HG03175 (cell line): ENCODE measurements around the gene PRDM10.
A peak's percentile ranks its signal among the peaks of the same experiment; 100 is the strongest.

Experiments
- ATAC-seq: cut with Tn5 transposase; IDR thresholded peaks from one replicate; pipeline ENCODE4 v1.9.1; 2021; ENCODE audit warnings: mild to moderate bottlenecking, moderate library complexity; ENCODE audit not compliant: unreplicated experiment

The PRDM10 gene

DNA sequence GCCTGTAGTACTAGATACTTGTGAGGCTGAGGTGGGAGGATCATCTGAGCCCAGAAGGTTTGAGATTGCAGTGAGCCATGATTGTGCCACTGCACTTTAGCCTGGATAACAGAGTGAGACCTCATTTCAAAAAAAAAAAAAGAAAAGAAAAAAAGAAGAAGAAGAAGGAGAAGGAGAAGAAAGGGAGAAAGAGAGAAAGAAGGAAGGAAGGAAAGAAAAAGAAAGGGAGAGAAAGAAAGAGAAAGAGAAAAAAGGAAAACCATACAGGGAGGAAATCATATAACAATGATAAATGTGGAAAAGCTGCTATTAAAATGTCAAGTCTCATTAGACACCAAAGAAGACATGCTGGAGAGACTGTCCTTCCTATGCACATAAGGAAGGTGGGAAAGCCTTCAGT is 5.7 kb upstream of the PRDM10 start:
- ATAC-seq = no peak

DNA sequence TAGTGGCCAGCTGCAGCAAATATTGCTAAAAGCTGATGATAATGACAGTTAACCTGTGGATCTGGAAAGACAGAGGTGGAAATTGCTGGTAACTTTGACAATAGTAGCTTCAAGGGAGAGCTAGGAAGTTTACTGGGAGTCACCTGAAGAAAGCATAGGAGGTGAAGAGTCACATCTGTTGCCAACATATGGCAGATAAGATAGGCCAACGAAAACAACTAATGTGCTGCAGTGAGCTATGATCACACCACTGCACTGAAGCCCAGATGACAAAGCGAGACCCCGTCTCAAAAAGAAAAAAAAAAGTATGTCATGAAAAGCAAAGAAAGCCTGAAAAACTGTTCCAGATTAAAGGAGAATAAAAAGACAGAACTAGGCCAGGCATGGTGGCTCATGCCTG is 4.3 kb upstream of the PRDM10 start:
- no peak for ATAC-seq

DNA sequence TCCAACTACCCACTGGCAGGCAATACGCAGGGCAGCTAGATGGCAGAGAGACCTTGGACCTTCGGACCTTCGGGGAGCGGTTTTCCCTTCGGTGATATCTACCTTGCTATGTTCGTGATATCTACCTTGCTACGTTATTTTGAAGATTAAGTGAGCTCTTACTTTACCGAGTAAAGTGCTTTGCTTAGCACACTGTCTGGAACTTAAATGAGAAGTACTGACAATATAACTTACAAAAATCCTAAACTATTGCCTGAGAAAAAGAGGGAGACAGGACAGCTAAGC is 1.0 kb upstream of the PRDM10 start:
- peak; percentile 15 for ATAC-seq

DNA sequence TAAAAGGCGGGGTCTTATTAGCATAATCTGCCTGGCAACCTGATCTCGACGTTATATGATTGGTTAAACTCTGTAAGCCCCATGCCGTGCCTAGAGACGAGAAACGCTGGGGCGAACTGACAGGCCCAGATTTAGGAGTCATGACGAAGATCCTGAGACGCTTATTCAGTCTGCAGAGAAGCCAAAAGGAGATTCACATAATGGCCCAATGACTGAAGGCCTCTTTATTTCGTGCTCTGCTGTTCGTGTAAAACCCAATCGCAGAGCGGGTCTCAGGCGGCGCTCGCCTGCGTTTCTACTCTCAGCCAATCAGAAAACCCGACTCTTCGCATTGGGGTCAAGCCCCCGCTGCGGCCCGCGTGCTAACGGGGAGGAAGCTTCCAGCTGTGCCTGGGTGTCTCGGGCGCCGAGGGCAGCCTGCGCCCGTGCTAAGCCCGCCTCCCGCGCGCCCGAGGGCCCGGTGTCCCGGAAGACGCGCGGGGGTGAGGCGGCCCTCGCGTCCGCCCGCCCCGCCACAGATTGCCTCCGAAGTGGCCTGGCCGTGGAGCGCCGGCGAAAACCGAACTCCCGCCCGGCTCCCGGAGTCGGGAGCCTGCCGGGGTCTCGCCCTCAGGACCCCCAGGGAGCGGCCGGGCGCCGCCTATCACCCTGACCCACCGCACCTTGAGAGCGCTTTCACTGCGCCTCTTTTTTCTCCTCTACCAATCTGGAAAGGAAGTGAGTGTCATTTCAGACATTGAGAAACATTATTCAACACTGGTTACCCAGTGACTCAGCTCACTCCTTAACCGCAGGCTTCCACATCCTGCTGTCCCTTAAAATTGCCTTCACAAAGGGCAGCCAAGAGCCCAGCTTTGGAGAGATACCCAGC is 446 bp upstream of the PRDM10 start:
- peak; percentile 78 for ATAC-seq

DNA sequence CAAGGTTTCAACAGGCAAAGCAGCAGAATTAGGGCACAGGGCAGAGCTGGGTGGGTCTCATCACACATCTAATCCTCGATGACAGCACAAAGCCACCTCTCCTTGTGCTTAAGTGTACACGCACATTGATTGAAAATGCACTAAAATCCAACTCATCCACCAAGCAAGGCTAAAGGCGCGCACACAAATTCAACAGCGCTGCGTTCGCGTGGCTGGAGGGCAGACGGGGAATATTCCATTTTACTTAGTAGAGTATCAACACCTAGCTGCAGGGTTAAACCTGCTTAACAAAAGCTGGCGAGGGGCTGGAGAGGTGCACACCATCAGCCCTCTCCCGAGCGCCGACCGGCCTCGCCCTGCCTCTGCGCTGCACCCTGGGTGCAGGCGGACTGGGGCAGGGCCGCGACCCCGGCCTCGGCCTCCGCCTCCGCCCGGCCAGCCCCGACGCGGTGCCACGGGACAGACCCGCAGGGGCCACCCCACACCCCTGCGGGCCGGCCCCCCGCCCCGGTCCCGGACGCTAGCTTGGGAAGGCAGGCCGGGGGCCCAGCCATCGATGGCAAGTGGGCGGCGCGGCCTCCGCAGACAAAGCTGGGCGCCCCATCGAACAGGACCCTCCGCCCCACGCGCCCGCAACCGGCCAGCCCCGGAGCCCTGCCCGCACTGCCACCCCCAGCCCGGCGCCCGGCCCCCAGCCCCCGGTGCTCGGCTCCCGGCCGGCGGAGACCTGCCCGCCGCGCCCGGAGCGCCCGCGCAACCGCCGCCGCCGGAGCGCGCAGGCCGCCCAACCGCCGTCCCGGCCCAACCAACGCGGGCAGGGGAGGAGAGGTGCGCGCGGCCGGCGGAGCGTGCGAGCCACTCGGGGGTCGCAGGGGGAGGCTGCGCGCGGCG is 929 bp downstream of the PRDM10 start:
- peak; percentile 29 for ATAC-seq

DNA sequence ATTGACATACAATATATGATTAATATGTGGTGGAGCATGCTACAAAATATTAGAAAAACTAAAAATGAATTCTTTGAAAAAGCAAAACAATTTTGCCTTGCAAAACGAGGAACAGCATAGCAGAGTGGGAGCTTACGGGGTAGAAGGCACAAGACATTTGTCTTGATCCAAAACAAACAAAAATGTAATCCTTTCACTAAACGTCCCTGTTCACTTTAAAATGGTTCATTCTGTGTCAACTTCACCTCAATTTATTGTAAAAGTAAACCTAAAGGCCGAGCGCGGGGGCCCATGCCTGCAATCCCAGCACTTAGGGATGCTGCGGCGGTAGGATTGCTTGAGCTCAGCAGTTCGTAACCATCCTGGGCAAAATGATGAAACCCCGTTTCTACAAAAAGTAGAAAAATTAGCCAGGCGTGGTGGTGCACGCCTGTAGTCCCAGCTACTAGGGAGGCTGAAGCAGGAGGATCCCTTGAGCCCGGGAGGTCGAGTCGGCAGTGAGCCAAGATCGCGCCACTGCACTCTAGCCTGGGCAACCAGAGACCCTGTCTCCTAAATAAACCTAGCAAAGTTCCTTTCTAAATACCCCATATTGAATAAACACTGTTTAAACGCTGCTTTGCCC is 2.0 kb downstream of the PRDM10 start:
- no peak for ATAC-seq

DNA sequence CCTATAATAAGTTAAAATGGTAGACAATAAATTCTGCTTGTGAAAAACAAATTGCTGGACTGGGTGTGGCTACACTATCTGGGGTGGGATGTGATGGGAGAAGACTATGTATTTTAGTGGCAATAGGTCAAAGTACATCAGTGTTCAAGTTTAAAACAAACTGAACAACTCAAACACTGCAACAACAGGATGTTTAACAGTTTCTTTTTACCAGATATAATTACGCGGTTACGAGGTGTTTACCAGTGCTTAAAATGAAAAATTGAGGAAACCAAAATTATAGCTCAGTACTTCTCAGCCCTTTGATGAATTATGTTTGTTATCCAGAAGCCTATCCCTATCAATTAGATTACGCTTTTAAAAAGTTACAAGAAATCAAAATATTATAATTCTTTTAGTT is 3.2 kb downstream of the PRDM10 start:
- no peak for ATAC-seq

DNA sequence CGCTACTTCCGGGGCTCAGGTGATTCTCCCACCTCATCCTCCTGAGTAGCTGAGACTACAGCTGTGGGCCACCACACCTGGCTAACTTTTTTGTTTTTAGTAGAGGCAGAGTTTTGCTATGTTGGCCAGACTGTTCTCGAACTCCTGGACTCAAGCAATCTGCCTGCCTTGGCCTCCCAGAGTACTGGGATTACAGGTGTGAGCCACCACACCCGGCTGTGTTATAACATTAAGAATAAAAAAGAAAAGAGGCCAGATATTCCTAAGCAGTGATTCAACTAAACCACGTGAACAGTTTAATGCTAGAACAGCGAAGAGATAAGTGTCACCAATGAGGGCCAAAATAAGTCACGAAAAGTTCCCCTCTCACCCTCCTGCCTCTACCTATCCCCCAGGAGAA is 3.7 kb downstream of the PRDM10 start:
- no peak for ATAC-seq

DNA sequence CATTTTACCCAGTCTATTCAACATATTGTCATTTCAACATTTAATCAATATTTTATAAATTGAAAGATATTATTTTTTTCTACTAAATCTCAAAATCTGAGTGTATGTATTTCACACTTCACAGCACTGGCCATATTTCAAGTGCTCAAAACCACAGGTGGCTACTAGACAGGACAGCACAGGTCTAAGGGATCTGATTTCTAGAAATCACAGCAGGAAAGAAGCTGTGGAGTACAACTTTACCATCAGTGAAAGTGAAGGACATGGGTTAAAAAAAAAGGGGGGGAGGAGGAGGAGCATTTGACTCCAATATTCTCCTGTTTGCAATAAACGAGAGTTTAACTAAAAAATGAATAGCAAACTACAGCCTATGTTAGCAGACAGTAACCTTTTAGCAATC is 4.5 kb downstream of the PRDM10 start:
- no peak for ATAC-seq

DNA sequence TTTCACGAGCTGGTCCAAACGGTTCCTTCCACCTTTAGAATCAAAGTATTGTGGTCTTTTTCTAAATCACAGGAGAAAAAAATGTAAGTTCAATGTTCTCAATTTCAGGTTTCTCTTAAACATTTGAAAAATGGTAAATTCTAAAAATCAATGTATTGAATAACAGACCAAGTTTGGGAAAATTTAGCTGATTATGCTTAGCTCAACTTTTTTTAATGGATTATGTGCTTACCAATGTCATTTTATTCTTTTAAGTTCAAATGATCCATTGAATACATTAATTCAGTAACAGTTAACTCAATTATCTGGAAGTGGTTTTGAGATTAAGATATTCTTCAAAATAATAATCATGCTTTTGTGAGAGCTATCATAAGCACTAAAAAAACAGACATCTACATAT is 5.1 kb downstream of the PRDM10 start:
- no peak for ATAC-seq

DNA sequence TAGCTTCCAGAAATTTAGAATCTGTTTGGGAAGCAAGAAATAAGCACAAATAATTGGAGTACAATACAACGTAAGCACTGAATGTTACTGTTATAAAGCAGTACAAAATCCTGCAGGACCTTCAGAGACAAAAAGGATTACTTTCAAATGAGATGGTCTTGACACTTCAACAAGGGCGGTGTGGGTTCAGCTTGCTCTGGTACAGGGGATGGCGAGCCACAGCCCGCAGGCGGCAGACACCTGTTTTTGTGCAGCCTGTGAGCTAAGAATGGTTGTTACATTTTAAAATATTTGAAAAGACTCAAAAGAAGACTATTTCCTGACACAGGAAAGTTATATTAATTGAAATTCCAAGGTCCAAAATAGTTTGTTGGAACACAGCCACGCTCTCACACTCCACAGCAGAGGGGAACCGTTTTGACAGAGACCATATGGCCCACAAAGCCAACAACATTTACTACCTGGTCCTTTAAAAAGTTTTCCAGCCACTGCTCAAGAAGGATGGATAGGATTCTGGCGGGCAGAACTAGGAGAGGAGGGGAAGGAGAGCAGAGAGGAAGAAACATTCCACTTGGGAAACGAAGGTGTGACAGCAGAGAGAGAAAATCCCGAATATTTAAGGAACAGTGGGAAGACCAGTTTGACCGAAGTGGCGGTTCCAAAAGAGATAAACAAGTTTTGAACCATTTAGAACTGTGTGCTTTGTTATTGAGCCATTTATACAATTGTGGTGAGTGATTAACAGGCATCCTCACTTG is 6.3 kb downstream of the PRDM10 start:
- ATAC-seq = no peak

DNA sequence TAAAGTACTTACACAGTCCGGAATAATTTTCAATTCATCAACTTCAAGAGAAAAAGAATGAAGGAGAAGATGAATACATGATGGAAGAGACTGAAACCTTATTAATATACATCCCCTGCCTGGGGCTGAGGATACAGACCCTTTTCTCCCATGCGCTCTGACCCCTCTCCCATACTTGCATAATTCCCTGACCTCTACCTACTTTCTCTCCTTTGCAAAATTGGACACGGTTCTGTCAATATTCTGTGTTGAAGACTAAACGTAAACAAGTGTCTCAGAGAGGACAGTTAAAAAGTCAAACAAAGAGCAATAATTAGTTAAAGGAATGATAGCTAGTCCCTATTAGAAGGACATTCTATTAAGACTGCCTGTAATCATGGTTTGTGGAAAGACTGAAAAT is 7.5 kb downstream of the PRDM10 start:
- no peak for ATAC-seq

DNA sequence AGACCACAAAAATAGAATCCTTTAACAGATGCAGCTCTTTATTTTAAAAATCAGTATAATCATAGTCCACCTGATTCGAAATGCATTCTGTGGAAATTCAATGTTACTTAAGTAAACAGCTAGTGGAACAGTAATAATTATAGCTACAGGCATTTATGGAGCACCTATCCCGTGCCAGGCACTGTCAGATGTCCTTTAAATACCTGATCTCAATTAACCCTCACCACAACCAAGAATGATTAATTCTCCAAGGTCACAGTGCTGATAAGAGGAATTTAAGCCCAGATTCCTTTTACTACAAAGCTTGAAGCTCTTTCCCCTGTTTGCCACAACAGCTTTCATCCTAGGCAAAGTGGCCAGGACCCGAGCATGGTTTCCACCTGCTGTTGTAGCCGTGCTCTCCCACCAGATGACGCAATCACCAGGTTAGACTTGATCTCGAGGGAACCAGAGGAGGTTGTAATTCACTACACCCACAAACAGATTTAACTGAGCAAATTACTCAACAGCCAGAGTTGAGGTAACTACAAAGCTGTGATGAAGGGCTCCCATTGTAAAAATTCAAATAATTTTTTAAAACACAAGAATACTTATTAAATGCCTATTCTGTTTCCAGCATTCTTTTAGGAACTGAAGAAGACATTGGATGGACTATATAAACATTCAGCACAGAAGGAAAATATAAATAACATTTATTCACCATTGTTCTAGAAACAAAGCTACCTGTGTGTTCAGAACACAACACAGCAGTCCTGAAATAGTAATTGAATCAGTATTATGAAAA is 10.3 kb downstream of the PRDM10 start:
- peak; percentile 64 for ATAC-seq

DNA sequence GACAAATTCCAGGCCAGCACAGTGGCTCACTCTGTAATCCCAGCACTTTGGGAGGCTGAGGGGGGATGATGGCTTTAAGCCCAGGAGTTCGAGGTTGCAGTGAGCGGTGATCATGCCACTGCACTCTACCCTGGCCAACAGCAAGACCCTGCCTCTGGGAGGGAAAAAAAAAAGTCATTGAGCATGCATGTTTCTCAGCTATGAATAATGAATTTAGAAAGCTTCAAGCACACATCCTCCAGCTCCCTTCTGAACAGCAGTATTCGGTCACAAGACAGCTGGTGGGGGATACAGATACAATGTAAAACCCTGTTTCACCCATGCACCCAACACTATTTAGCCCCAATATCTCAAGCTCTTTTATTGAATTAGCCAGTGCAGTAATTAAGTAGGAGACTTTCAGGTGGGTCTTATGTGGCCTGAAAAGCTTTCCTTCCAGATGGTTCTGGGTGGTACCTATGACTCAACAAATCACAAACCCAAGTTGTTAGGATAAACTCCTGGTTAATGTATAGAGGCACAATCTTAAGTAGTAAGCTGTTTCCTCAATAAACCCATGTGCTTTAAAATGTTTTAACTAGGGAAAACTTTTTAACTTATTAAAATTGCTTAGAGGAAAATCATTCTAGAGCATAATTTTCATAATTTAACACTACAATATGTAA is 13.4 kb downstream of the PRDM10 start:
- no peak for ATAC-seq

DNA sequence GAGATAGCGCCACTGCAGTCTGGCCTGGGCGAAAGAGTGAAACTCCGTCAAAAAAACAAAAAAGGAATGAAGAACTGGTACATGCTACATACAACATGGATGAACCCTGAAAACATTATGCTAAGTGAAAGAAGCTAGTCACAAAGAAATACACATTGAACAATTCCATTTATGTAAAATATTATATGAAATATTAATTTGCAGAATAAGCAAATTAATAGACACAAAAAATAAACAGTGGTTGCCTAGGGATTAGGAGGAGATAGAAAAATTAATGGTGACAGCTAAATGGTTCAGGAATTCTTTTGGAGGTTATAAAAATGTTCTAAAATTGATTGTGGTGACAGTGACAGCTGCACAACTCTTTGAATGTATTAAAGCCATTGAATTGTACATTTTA is 14.7 kb downstream of the PRDM10 start:
- ATAC-seq = no peak

DNA sequence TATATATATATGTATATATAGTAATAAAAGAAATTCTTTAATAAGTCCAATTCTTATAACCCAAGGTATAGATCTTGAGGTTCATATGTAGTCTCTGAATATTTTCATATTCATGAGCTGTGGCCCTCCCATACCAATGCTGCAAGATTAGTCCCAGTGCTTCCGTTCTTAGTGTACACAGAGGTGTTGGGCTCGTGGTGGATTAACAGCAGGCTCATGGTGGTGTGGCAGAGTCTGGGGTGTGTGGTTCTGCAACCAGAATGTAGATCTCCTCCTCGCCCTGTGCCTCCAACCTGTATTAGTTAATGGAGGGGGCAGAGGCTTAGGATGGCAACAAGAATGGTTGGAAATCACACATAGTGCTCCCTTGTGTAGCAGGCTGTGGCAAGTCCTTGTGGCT is 16.8 kb downstream of the PRDM10 start:
- no peak for ATAC-seq

DNA sequence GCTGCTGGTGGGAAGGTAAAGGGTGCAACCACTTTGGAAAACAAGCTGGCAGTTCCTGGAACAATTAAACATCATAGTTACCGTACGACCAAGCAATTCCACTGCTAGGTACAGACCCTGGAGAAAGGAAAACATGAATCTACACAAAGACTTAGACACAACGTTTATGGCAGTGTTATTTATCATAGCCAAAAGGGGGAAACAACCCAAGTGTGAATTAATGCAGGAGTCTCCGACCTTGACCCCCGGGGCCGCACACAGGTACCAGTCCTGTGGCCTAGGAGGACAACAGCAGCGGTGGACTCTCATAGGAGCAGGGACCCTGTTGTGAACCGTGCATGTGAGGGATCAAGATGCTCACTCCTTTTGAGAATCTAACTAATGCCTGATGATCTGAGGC is 22.5 kb downstream of the PRDM10 start:
- no peak for ATAC-seq

DNA sequence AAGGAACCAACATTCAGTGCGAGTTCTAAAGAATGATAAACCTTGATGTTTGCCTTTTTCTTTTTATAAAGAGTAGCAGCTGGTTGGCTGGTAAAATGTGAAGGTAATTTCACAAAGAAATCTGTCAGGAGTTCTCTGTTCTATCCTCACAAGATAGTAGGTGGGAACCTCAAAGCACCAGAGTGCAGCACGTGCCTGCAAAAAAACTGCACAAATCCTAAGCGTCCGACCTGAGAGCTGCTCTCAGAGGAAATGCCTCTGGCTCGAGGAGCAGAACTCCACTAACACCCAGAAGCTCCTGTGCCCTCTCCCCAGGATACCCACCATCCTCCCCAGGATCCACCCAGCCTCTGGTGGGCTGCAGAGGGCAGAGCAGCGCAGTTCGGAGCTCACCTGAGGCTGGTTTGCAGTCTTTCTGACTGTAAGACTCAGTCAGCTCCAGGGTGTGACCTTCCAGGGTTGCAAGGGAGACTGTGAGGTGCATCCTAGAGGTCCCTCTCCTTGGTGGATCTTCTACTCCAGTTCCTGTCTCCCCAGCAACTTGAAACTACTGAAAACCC is 23.5 kb downstream of the PRDM10 start:
- no peak for ATAC-seq

DNA sequence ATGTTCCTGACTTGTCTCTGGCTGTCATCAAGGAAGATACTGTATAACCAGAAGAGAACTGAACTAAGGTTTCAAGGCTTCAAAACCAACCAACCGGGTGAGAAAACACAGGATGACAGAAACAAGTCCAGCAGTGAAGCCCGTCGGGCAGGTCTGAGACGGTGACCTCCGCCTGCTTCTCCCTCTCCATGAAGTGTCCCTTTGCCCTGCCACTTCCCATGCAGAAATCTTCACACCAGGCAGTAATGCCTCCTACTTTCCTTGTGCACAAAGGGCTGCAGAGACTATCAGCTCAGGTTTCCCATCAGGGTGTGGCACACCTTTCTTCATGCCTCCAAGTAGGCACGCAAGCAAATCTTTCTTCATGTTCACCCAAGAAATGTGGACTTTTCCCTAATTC is 24.2 kb downstream of the PRDM10 start:
- ATAC-seq = no peak

DNA sequence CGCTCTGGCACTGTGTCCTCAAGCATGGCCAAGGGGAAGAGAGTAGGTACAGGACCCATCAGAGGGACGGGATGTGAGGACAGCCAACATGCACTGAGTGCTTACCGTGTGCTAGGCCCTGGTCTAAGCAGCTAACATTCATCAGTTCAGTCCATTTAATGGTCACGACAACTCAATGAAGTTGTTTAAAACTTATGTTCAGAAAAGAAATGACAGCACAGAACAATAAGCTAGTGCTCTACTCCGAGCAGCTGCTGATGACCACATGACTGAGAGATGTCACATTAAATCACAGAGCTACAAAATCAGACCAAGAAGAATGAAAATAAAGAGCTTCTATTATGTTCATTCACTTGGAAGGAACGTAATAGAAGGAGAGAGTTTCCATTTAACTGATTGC is 26.3 kb downstream of the PRDM10 start:
- no peak for ATAC-seq
